Measurements from ENCODE around the gene SND1. TPM values are rescaled to one million over a fixed set of nuclear protein-coding genes. Genes with fewer than 3 reads are reported as not detected.

Gene SND1
- total and polyA plus RNA-seq, 7 donors: 29.2 to 72.8 (median 48.2) TPM

- Histone ChIP-seq H3K27me3 (ENCODE audit: insufficient read depth in 3 of 3, low read length in 2 of 3) (peaks cover 0 to 43% (median 17%) of the 10 kb centered on the region in 3 donors), H3K27ac (no peak overlapping the region), H3K4me3 (no peak overlapping the region), H3K36me3 (ENCODE audit: insufficient read depth in 1 of 2, low read depth in 1 of 2) (no peaks in the 10 kb centered on the region), H3K9me3 (no peaks in the 10 kb centered on the region), H3K4me1 (no peaks in the 10 kb centered on the region)
- ATAC-seq: no peak
- no peak for TF ChIP-seq CTCF (IDR thresholded peaks at IDR 0.05)
- WGBS, 3 donors: 85 to 88% (median 86%) methylated on average over 5 of the region's 5 CpGs
- intact Hi-C loops (cut with DNase I): no loop called here
- DNase-seq: no peak
Observed at GRCh38 chr7:127616724-127617123, 35.3 kb upstream of the SND1 start.

- Histone ChIP-seq H3K4me1 (no peaks in the 10 kb centered on the region), H3K9me3 (no peaks in the 10 kb centered on the region), H3K4me3 (no peak within 1 kb of the TSS), H3K36me3 (ENCODE audit: insufficient read depth in 1 of 2, low read depth in 1 of 2) (no peaks in the 10 kb centered on the region), H3K27ac (no peak within 1 kb of the TSS), H3K27me3 (ENCODE audit: insufficient read depth in 3 of 3, low read length in 2 of 3) (peaks cover 0 to 48% (median 16%) of the 10 kb centered on the region in 3 donors)
- DNase-seq (no peak), ATAC-seq (no peak)
- WGBS, 3 donors: 48 to 76% (median 61%) methylated on average over 2 of the region's 2 CpGs
- no peak for TF ChIP-seq CTCF (IDR thresholded peaks at IDR 0.05)
- intact Hi-C loops (cut with DNase I): no loop called here
Observed at GRCh38 chr7:127618042-127618441, 34.0 kb upstream of the SND1 start, which contains the start of gene PAX4. Gene PAX4 (minus strand): TSS chr7:127618142. CDS start chr7:127615928, 2,214 bp downstream.

GRCh38 chr7:127618775-127619174 is 33.2 kb upstream of the SND1 start:
- H3K4me1 ChIP-seq: no peaks in the 10 kb centered on the region
- no peak overlapping the region for H3K4me3 ChIP-seq
- DNase-seq (no peak), ATAC-seq (no peak)
- no peaks in the 10 kb centered on the region for H3K9me3 ChIP-seq
- H3K27me3 ChIP-seq (ENCODE audit: insufficient read depth in 3 of 3, low read length in 2 of 3): peaks cover 0 to 49% (median 15%) of the 10 kb centered on the region in 3 donors
- TF ChIP-seq CTCF (IDR thresholded peaks at IDR 0.05): no peak
- 52 to 71% (median 65%) methylated on average over 1 of the region's 1 CpG for WGBS, 3 donors
- H3K36me3 ChIP-seq (ENCODE audit: insufficient read depth in 1 of 2, low read depth in 1 of 2): no peaks in the 10 kb centered on the region
- intact Hi-C loops (cut with DNase I): no loop called here
- no peak overlapping the region for H3K27ac ChIP-seq

- no peak overlapping the region for H3K27ac ChIP-seq
- peaks cover 0 to 48% (median 15%) of the 10 kb centered on the region in 3 donors for H3K27me3 ChIP-seq (ENCODE audit: insufficient read depth in 3 of 3, low read length in 2 of 3)
- no peak overlapping the region for H3K4me3 ChIP-seq
- H3K4me1 ChIP-seq: no peaks in the 10 kb centered on the region
- no peaks in the 10 kb centered on the region for H3K36me3 ChIP-seq (ENCODE audit: insufficient read depth in 1 of 2, low read depth in 1 of 2)
- TF ChIP-seq CTCF (IDR thresholded peaks at IDR 0.05): no peak
- no peaks in the 10 kb centered on the region for H3K9me3 ChIP-seq
- intact Hi-C loops (cut with DNase I): no loop called here
- DNase-seq: no peak
- ATAC-seq: no peak
- 4 to 7% (median 6%) methylated on average over 27 of the region's 27 CpGs for WGBS, 3 donors
Observed at GRCh38 chr7:127619681-127620405, 32.2 kb upstream of the SND1 start.
